ENCODE measurements around the gene LILRB5. TPM values are rescaled to one million over a fixed set of nuclear protein-coding genes. Genes with fewer than 3 reads are reported as not detected.
"Not testable (repeated sequence)": the region's sequence is repeated elsewhere in the genome, so short reads cannot be mapped to it uniquely, and the experiment has no call there.

LILRB5 gene
- total and polyA plus RNA-seq, 7 experiments from 2014 or later, result 0.08 to 1.8 (median 1.2) TPM; not detected in 3

- Histone ChIP-seq H3K36me3 (ENCODE audit: control insufficient read depth in 2 of 3, insufficient read depth in 3 of 3, low read length in 3 of 3) (no peaks in the 10 kb centered on the region), H3K27me3 (ENCODE audit: control insufficient read depth in 2 of 2, insufficient read depth in 2 of 2, low read length in 2 of 2) (no peaks in the 10 kb centered on the region), H3K27ac (ENCODE audit: low read depth, low read length) (no peak overlapping the region), H3K4me1 (ENCODE audit: control insufficient read depth in 2 of 2, insufficient read depth in 2 of 2, low read length in 2 of 2) (peaks cover 0 to 9% of the 10 kb centered on the region in 2 donors), H3K9me3 (ENCODE audit: control insufficient read depth in 2 of 3, low read length in 3 of 3) (no peaks in the 10 kb centered on the region), H3K4me3 (ENCODE audit: low read length) (no peak overlapping the region)
- H3K27ac Mint-ChIP-seq, result peak overlapping the region in 6 of 9 donors; percentile 1 to 19 (median 10)
- DNase-seq, result no peak
- ChIA-PET POLR2A (no interaction called here), CTCF (interaction anchor here (0.7 kb wide), 1 partner anchor 227 kb away, joined by 3 read pairs; no protein-coding TSS in a partner anchor)
- H3K4me3 Mint-ChIP-seq, result peak overlapping the region in 8 of 10 donors; percentile 0 to 65 (median 47)
- ATAC-seq, result peak; percentile 1
- H3K27me3 Mint-ChIP-seq, result peaks cover 0 to 6% (median 0%) of the 10 kb centered on the region in 5 donors
- no peaks in the 10 kb centered on the region for H3K36me3 Mint-ChIP-seq
- peaks cover 7 to 12% (median 11%) of the 10 kb centered on the region in 7 donors for H3K4me1 Mint-ChIP-seq
- no peaks in the 10 kb centered on the region for H3K9me3 Mint-ChIP-seq
- intact Hi-C loops (cut with micrococcal nuclease), result no loop called here
Measured at GRCh38 chr19:54247106-54247930, 9.8 kb downstream of the LILRB5 start.

- DNase-seq, result no peak
- no peak for ATAC-seq
- Mint-ChIP-seq H3K36me3 (no peaks in the 10 kb centered on the region), H3K27ac (no peak overlapping the region), H3K27me3 (peaks cover 0 to 6% (median 0%) of the 10 kb centered on the region in 5 donors), H3K4me3 (no peak overlapping the region), H3K9me3 (no peaks in the 10 kb centered on the region), H3K4me1 (peaks cover 7 to 12% (median 11%) of the 10 kb centered on the region in 7 donors)
- H3K4me3 ChIP-seq (ENCODE audit: low read length), result no peak overlapping the region
- no peaks in the 10 kb centered on the region for H3K27me3 ChIP-seq (ENCODE audit: control insufficient read depth in 2 of 2, insufficient read depth in 2 of 2, low read length in 2 of 2)
- intact Hi-C loops (cut with micrococcal nuclease), result loop anchor here in 1 of 2 donors (2.0 kb wide), 1 partner anchor 23 kb away; the partner anchor contains the start of gene LILRB3
- no peaks in the 10 kb centered on the region for H3K9me3 ChIP-seq (ENCODE audit: control insufficient read depth in 2 of 3, low read length in 3 of 3)
- no peak overlapping the region for H3K27ac ChIP-seq (ENCODE audit: low read depth, low read length)
- H3K4me1 ChIP-seq (ENCODE audit: control insufficient read depth in 2 of 2, insufficient read depth in 2 of 2, low read length in 2 of 2), result peaks cover 0 to 9% of the 10 kb centered on the region in 2 donors
- CTCF ChIA-PET, result no interaction called here
- POLR2A ChIA-PET, result no interaction called here
- H3K36me3 ChIP-seq (ENCODE audit: control insufficient read depth in 2 of 3, insufficient read depth in 3 of 3, low read length in 3 of 3), result no peaks in the 10 kb centered on the region
Measured at GRCh38 chr19:54245936-54246335, 11.1 kb downstream of the LILRB5 start.

- H3K36me3 Mint-ChIP-seq; H3K27me3 Mint-ChIP-seq; H3K27ac ChIP-seq (ENCODE audit: low read depth, low read length); H3K36me3 ChIP-seq (ENCODE audit: control insufficient read depth in 2 of 3, insufficient read depth in 3 of 3, low read length in 3 of 3); H3K27me3 ChIP-seq (ENCODE audit: control insufficient read depth in 2 of 2, insufficient read depth in 2 of 2, low read length in 2 of 2); H3K9me3 Mint-ChIP-seq; H3K4me3 Mint-ChIP-seq; CTCF ChIA-PET; H3K9me3 ChIP-seq (ENCODE audit: control insufficient read depth in 2 of 3, low read length in 3 of 3); POLR2A ChIA-PET; H3K27ac Mint-ChIP-seq; H3K4me1 ChIP-seq (ENCODE audit: control insufficient read depth in 2 of 2, insufficient read depth in 2 of 2, low read length in 2 of 2); H3K4me3 ChIP-seq (ENCODE audit: low read length); ATAC-seq; DNase-seq: not testable (repeated sequence)
- H3K4me1 Mint-ChIP-seq, result peaks cover 7 to 12% (median 11%) of the 10 kb centered on the region in 7 donors
- intact Hi-C loops (cut with micrococcal nuclease), result loop anchor here in 1 of 2 donors (2.0 kb wide), 1 partner anchor 21 kb away; the partner anchor contains the start of gene LILRB3
Measured at GRCh38 chr19:54243809-54244208, 13.3 kb downstream of the LILRB5 start.

GRCh38 chr19:54242646-54243045, 14.4 kb downstream of the LILRB5 start, which contains the start of gene LILRA6:
TSS of gene LILRA6 (minus strand) at chr19:54242790.
- H3K9me3 ChIP-seq (ENCODE audit: control insufficient read depth in 2 of 3, low read length in 3 of 3); H3K27ac ChIP-seq (ENCODE audit: low read depth, low read length); H3K36me3 ChIP-seq (ENCODE audit: control insufficient read depth in 2 of 3, insufficient read depth in 3 of 3, low read length in 3 of 3); CTCF ChIA-PET; DNase-seq; H3K4me1 ChIP-seq (ENCODE audit: control insufficient read depth in 2 of 2, insufficient read depth in 2 of 2, low read length in 2 of 2); H3K27me3 ChIP-seq (ENCODE audit: control insufficient read depth in 2 of 2, insufficient read depth in 2 of 2, low read length in 2 of 2); H3K4me3 ChIP-seq (ENCODE audit: low read length); H3K9me3 Mint-ChIP-seq; H3K27ac Mint-ChIP-seq; H3K4me1 Mint-ChIP-seq; H3K36me3 Mint-ChIP-seq; H3K4me3 Mint-ChIP-seq; intact Hi-C loops (cut with micrococcal nuclease); POLR2A ChIA-PET: not testable (repeated sequence)
- peak; percentile 90 for ATAC-seq
- peaks cover 0 to 13% (median 0%) of the 10 kb centered on the region in 5 donors for H3K27me3 Mint-ChIP-seq

GRCh38 chr19:54242234-54242633, 14.8 kb downstream of the LILRB5 start:
- DNase-seq; H3K4me3 Mint-ChIP-seq; CTCF ChIA-PET; H3K27ac ChIP-seq (ENCODE audit: low read depth, low read length); POLR2A ChIA-PET; H3K4me1 Mint-ChIP-seq; H3K9me3 Mint-ChIP-seq; H3K36me3 ChIP-seq (ENCODE audit: control insufficient read depth in 2 of 3, insufficient read depth in 3 of 3, low read length in 3 of 3); intact Hi-C loops (cut with micrococcal nuclease); H3K27ac Mint-ChIP-seq; H3K9me3 ChIP-seq (ENCODE audit: control insufficient read depth in 2 of 3, low read length in 3 of 3); H3K27me3 ChIP-seq (ENCODE audit: control insufficient read depth in 2 of 2, insufficient read depth in 2 of 2, low read length in 2 of 2); H3K4me1 ChIP-seq (ENCODE audit: control insufficient read depth in 2 of 2, insufficient read depth in 2 of 2, low read length in 2 of 2); H3K36me3 Mint-ChIP-seq; H3K4me3 ChIP-seq (ENCODE audit: low read length): not testable (repeated sequence)
- ATAC-seq, result peak; percentile 25
- peaks cover 0 to 14% (median 0%) of the 10 kb centered on the region in 5 donors for H3K27me3 Mint-ChIP-seq

GRCh38 chr19:54240372-54241336, 16.4 kb downstream of the LILRB5 start:
- H3K4me1 Mint-ChIP-seq; H3K4me1 ChIP-seq (ENCODE audit: control insufficient read depth in 2 of 2, insufficient read depth in 2 of 2, low read length in 2 of 2); H3K27ac Mint-ChIP-seq; H3K4me3 Mint-ChIP-seq; H3K27ac ChIP-seq (ENCODE audit: low read depth, low read length); ATAC-seq; POLR2A ChIA-PET; DNase-seq; H3K9me3 Mint-ChIP-seq; CTCF ChIA-PET; H3K27me3 ChIP-seq (ENCODE audit: control insufficient read depth in 2 of 2, insufficient read depth in 2 of 2, low read length in 2 of 2); intact Hi-C loops (cut with micrococcal nuclease); H3K36me3 ChIP-seq (ENCODE audit: control insufficient read depth in 2 of 3, insufficient read depth in 3 of 3, low read length in 3 of 3); H3K4me3 ChIP-seq (ENCODE audit: low read length); H3K9me3 ChIP-seq (ENCODE audit: control insufficient read depth in 2 of 3, low read length in 3 of 3); H3K36me3 Mint-ChIP-seq: not testable (repeated sequence)
- H3K27me3 Mint-ChIP-seq, result peaks cover 0 to 23% (median 0%) of the 10 kb centered on the region in 5 donors
